KMS-11 (cell line): ENCODE results near the gene LPAR6.
"Not testable (repeated sequence)": the region's sequence is repeated elsewhere in the genome, so short reads cannot be mapped to it uniquely, and the experiment has no call there.

Experiments used
- H2AFZ ChIP-seq: fragments of 200-600 bp; sonication (generic); 2 replicates; pipeline ENCODE4 v1.6.1; 2016; ENCODE audit warnings: antibody characterized with exemption, mixed run types, low read depth
- H3K27ac ChIP-seq: fragments of 200-600 bp; sonication (generic); 2 replicates; pipeline ENCODE4 v1.6.1; 2016; ENCODE audit warnings: mild to moderate bottlenecking, mixed run types
- H3K27me3 ChIP-seq: fragments of 200-600 bp; sonication (generic); 2 replicates; pipeline ENCODE4 v1.6.1; 2017; ENCODE audit warnings: mild to moderate bottlenecking, low read depth, mixed run types, moderate library complexity; ENCODE audit not compliant: insufficient read depth
- H3K36me3 ChIP-seq: fragments of 200-600 bp; sonication (generic); 2 replicates; pipeline ENCODE4 v1.6.1; 2017; ENCODE audit warnings: mild to moderate bottlenecking, mixed run types; ENCODE audit not compliant: insufficient read depth
- H3K4me1 ChIP-seq: fragments of 200-600 bp; sonication (generic); 2 replicates; pipeline ENCODE4 v1.6.1; 2016; ENCODE audit warnings: mild to moderate bottlenecking, low read depth, mixed run types; ENCODE audit not compliant: poor library complexity, severe bottlenecking
- H3K4me2 ChIP-seq: fragments of 200-600 bp; sonication (generic); 2 replicates; pipeline ENCODE4 v1.7.0; 2016; ENCODE audit warnings: mild to moderate bottlenecking, mixed run types
- H3K4me3 ChIP-seq: fragments of 200-600 bp; sonication (generic); IDR thresholded peaks from 2 replicates; pipeline ENCODE4 v1.6.1; 2017; ENCODE audit warnings: low read depth, low read length, mixed read lengths; ENCODE audit not compliant: insufficient read depth
- H3K79me2 ChIP-seq: fragments of 200-600 bp; sonication (generic); 2 replicates; pipeline ENCODE4 v1.6.1; 2016; ENCODE audit warnings: low read depth, mixed run types; ENCODE audit not compliant: insufficient read depth
- H3K9ac ChIP-seq: fragments of 200-600 bp; sonication (generic); 2 replicates; pipeline ENCODE4 v1.6.1; 2016; ENCODE audit warnings: mild to moderate bottlenecking, mixed run types
- H4K20me1 ChIP-seq: fragments of 200-600 bp; sonication (generic); 2 replicates; pipeline ENCODE4 v1.6.1; 2016; ENCODE audit warnings: mild to moderate bottlenecking, mixed run types; ENCODE audit not compliant: insufficient read depth
- TF ChIP-seq, protein P1 (sequence below): fragments of 200-600 bp; sonication (generic); conservative IDR thresholded peaks from 2 replicates; pipeline ENCODE4 v1.6.1; 2017; ENCODE audit warnings: low read depth, mild to moderate bottlenecking, antibody characterized with exemption, low read length, moderate library complexity, mixed read lengths

The LPAR6 gene

DNA sequence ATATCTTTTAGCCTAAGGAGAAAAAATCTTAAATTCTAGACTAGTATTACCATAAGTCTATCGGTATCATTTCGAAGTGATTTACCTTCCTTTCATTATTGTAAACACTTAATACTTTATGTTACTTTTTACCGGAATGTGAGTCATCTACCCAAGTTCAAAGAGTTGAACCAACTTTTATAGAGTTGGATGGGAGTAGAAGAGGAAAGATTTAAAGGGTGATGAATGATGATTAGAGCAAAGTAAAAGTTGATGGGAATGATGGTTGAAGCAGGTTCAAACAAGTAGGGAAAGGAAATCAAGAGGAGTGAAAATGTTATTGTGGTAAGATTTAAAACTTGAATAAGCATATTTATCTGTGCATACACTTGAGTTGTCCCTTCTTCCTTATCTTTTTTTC, 11.3 kb upstream of the LPAR6 start:
- TF ChIP-seq, protein P1, sequence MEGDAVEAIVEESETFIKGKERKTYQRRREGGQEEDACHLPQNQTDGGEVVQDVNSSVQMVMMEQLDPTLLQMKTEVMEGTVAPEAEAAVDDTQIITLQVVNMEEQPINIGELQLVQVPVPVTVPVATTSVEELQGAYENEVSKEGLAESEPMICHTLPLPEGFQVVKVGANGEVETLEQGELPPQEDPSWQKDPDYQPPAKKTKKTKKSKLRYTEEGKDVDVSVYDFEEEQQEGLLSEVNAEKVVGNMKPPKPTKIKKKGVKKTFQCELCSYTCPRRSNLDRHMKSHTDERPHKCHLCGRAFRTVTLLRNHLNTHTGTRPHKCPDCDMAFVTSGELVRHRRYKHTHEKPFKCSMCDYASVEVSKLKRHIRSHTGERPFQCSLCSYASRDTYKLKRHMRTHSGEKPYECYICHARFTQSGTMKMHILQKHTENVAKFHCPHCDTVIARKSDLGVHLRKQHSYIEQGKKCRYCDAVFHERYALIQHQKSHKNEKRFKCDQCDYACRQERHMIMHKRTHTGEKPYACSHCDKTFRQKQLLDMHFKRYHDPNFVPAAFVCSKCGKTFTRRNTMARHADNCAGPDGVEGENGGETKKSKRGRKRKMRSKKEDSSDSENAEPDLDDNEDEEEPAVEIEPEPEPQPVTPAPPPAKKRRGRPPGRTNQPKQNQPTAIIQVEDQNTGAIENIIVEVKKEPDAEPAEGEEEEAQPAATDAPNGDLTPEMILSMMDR: no peak
- Histone ChIP-seq H3K4me3 (no peak overlapping the region), H3K36me3 (no peaks in the 10 kb centered on the region)

DNA sequence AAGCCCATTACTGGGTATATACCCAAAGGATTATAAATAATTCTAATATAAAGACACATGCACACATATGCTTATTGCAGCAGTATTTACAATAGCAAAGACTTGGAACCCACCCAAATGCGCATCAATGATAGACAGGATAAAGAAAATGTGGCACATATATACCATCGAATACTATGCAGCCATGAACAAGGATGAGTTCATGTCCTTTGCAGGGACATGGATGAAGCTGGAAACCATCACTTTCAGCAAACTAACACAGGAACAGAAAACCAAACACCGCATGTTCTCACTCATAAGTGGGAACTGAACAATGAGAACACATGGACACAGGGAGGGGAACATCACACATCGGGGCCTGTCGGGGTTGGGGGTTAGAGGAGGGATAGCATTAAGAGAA, 9.1 kb upstream of the LPAR6 start:
- H4K20me1 ChIP-seq, H3K27me3 ChIP-seq, H2AFZ ChIP-seq, H3K4me1 ChIP-seq, H3K36me3 ChIP-seq, H3K9ac ChIP-seq, H3K27ac ChIP-seq, H3K4me2 ChIP-seq, H3K79me2 ChIP-seq, H3K4me3 ChIP-seq: not testable (repeated sequence)

More for the DNA sequence above, 11.3 kb upstream of the LPAR6 start:
- Histone ChIP-seq H2AFZ (no peak overlapping the region), H3K4me1 (no peaks in the 10 kb centered on the region), H3K27me3 (no peaks in the 10 kb centered on the region), H3K4me2 (no peak overlapping the region), H3K27ac (no peak overlapping the region), H3K9ac (no peak overlapping the region), H3K79me2 (no peaks in the 10 kb centered on the region), H4K20me1 (no peaks in the 10 kb centered on the region)

DNA sequence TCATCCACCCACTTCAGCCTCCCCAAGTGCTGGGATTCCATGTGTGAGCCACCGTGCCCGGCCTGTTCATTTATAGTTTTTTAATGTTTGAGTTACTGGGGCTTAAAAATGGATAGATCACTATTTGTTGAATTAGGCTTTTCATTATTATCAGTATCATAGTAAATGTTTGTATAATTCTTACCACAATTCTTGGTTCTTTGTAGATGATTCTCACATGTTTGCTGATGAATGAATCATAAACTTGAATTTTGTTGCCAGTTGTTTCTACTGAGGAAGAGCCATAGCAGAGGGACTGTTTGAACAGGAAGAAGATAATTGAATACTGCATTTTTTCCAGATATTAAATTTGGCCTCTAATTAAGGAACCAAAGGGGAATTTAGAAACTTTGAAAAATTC, 2.6 kb upstream of the LPAR6 start:
- H2AFZ ChIP-seq: no peak overlapping the region
- no peaks in the 10 kb centered on the region for H3K79me2 ChIP-seq
- H3K36me3 ChIP-seq: no peaks in the 10 kb centered on the region
- no peaks in the 10 kb centered on the region for H3K27me3 ChIP-seq
- TF ChIP-seq, protein P1: no peak
- H3K4me2 ChIP-seq: no peak overlapping the region
- H3K4me1 ChIP-seq: no peaks in the 10 kb centered on the region
- no peaks in the 10 kb centered on the region for H4K20me1 ChIP-seq
- no peak overlapping the region for H3K4me3 ChIP-seq
- H3K27ac ChIP-seq: no peak overlapping the region
- H3K9ac ChIP-seq: no peak overlapping the region

DNA sequence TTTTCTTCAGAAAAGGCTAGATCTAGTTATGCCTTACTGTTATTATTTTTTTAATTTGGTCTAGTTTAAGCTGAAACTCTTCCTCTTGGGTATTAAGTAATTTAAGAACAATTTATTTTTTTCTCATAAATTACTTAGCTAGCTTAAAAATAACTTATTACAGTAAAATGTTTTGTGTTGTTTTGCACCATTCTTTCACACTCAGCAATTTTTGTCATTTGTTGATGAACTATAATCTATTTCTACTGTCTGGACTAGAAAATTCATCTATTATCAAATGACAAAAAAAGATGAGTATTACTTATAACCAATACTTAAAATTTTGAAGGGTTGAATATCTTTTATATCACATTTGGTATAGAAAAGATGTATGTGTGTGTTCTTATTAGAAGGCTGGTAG, 1.6 kb upstream of the LPAR6 start:
- H3K36me3 ChIP-seq: no peaks in the 10 kb centered on the region
- no peaks in the 10 kb centered on the region for H3K4me1 ChIP-seq
- no peaks in the 10 kb centered on the region for H4K20me1 ChIP-seq
- H3K4me2 ChIP-seq: no peak overlapping the region
- no peaks in the 10 kb centered on the region for H3K27me3 ChIP-seq
- TF ChIP-seq, protein P1: no peak
- no peak overlapping the region for H3K4me3 ChIP-seq
- H3K27ac ChIP-seq: no peak overlapping the region
- H3K79me2 ChIP-seq: no peaks in the 10 kb centered on the region
- no peak overlapping the region for H2AFZ ChIP-seq
- no peak overlapping the region for H3K9ac ChIP-seq

DNA sequence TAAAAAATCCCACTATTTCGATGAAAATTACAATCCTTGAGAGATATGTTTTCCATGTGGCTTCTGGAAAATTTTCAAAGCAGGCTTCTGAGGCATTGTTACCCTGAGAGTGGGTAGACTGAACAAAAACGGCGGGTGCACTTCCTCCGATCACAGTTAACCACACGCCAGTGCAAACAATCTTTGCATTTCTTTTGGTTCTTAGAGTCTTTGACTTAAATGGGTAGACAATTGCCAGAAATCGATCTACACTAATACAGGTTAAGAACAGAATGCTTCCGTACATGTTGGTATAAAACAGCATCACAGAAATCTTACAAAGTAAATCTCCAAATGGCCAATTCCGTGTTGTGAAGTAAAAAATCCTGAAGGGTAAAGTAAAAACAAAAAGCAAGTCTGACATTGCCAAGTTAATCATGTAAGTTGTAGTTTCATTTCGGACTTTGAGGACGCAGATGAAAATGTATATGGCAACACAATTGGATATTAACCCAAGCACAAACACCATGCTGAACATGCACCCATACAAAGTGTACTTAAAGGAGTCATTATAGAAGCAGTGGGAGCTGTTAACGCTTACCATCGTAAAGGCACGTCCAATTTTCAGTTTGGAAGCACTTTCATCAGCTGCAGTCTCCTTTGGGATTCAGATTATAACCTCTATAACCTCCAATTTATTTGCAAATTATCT, 927 bp downstream of the LPAR6 start:
- Histone ChIP-seq H3K9ac (no peak overlapping the region), H3K27ac (no peak overlapping the region), H4K20me1 (no peaks in the 10 kb centered on the region), H3K27me3 (no peaks in the 10 kb centered on the region), H3K4me2 (no peak overlapping the region), H3K36me3 (no peaks in the 10 kb centered on the region), H3K4me1 (no peaks in the 10 kb centered on the region), H3K4me3 (no peak overlapping the region), H2AFZ (no peak overlapping the region), H3K79me2 (no peaks in the 10 kb centered on the region)
- TF ChIP-seq, protein P1: no peak
